Lower lobe of right lung (tissue), 2 donors: Measurements from ENCODE around the gene DLGAP1. TPM values are rescaled to one million over a fixed set of nuclear protein-coding genes. Genes with fewer than 3 reads are reported as not detected.
A peak's percentile ranks its signal among the peaks of the same experiment; 100 is the strongest.

Experiments used
- ATAC-seq, 2 donors: fragments of 200-7000 bp; cut with Tn5 transposase; one replicate each; pipeline ENCODE4 v1.9.1; 2020 to 2022; ENCODE audit warnings: mild to moderate bottlenecking in 2 of 2, moderate library complexity in 2 of 2
- DNase-seq: peaks from one replicate; pipeline ENCODE4 v3.0.0-alpha.2; 2020
- H3K27ac ChIP-seq: fragments of 200-600 bp; one replicate; pipeline ENCODE4 v1.8.0; 2022
- H3K27me3 ChIP-seq: fragments of 200-600 bp; one replicate; pipeline ENCODE4 v1.8.0; 2022; ENCODE audit warnings: low read depth
- H3K36me3 ChIP-seq: fragments of 200-600 bp; one replicate; pipeline ENCODE4 v1.8.0; 2022; ENCODE audit warnings: mild to moderate bottlenecking
- H3K4me1 ChIP-seq: fragments of 200-600 bp; one replicate; pipeline ENCODE4 v1.8.0; 2022
- H3K4me3 ChIP-seq: fragments of 200-600 bp; one replicate; pipeline ENCODE4 v1.8.0; 2022; ENCODE audit warnings: mild to moderate bottlenecking
- H3K9me3 ChIP-seq: fragments of 200-600 bp; one replicate; pipeline ENCODE4 v1.8.0; 2022
- CTCF ChIP-seq: fragments of 200-600 bp; IDR thresholded peaks from one replicate; pipeline ENCODE4 v1.8.0; 2022; ENCODE audit warnings: antibody characterized with exemption, mild to moderate bottlenecking
- intact Hi-C: fragments of 100-400 bp; cut with DNase I; formaldehyde crosslinking; loops from one replicate; pipeline ENCODE4 v1.11.0; 2022
- total RNA-seq: library from RNA; stranded (reverse); fragmentation: NEBNext Ultra II Directional; extraction: Animal tissue kit (Norgen Biotek cat#: 25700); gene quantifications from one replicate; pipeline ENCODE4 v1.2.1, GENCODE V29; 2021
- donor health status: DM: no; HTN: yes; CAD: no; lungs with severe emphysema.

The DLGAP1 gene
- total RNA-seq, 1 donor from 2014 or later: 3.8 TPM

DNA sequence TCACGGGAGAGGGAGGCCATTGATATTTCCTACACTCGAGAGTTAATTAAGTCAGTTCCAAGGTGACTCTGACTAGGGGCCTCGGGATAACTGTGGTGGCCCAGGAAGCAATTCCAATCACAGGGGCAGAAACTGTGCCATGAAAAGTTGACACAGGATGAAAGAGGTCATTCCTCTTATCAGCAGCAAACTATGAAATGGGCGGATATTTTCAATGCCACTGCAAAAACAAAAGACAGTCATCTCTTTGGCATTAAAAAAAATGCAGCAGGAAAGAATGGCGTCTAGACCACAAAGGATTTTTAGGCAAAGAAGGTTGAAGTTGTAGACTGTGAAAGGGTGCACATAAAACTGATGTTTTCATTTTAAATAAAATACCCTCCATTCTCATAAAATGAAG lies 955.1 kb downstream of the DLGAP1 start:
- no peak for DNase-seq
- Histone ChIP-seq H3K4me3 (no peak overlapping the region), H3K27ac (no peak overlapping the region), H3K36me3 (no peaks in the 10 kb centered on the region), H3K27me3 (peaks cover 21% of the 10 kb centered on the region), H3K9me3 (no peaks in the 10 kb centered on the region), H3K4me1 (peaks cover 13% of the 10 kb centered on the region)
- no peak for ATAC-seq
- TF ChIP-seq CTCF: no peak
- intact Hi-C loops: no loop called here

DNA sequence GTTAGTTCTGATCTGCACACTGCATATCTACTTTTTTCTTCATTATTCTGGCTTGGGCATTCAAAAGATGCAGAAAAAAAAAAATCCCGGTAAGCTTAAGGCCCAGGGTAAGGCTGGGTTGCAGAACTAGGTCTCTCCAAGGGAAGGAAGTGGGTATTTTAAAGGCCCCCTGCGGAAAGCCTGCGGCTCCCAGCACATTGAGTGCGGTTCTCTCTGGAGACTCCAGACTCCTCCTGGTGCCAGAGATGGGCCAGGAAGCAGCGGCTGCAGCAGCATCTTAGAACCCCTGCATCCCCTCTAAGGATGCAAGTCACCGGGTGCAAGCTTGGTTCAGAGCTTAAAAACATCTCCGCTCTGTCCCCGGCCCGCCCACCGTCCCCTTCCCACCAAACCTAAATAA lies 955.6 kb downstream of the DLGAP1 start:
- no peaks in the 10 kb centered on the region for H3K9me3 ChIP-seq
- peak; percentile 47 to 50 for ATAC-seq

DNA sequence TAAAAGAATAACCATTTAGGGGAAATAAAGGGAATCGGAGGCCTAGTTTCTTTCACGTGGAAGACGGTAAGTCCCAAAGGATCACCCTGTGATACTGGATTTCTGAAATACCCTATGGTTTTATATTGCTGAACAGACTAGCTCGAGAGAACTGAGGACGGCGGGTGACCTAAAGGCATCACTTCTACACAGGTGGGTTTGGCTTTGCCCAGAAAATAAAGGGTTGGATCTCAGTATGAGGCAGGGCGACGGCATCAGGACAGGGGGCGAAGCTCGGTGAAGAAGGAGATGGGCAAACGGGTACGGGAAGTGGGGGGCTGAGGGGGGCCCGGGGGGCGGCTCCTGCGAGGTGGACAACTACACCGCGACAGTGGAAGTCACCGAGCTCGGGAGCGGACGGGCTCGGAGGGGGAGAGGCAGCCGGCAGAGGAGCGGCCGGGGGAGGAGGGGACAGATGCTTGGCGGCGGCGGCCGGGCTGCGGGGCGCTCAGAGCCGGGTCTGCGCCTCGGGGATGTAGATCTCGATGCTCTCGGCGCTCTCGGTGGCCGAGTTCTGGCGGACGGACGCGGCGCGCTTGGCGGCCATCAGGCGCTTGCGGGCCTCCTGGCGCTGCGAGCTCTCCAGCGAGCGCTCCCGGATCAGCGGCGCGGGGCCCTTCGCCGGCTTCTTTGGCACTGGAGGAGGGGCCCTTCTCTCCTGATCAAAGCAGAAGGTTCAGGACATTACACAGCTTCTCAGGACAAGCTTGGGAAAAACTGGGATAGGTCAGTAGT lies 956.2 kb downstream of the DLGAP1 start:
- no peaks in the 10 kb centered on the region for H3K36me3 ChIP-seq
- peaks cover 13% of the 10 kb centered on the region for H3K4me1 ChIP-seq
- no peak for TF ChIP-seq CTCF
- H3K9me3 ChIP-seq: no peaks in the 10 kb centered on the region
- no peak overlapping the region for H3K27ac ChIP-seq
- ATAC-seq (peak; percentile 65 to 82), DNase-seq (peak; percentile 48)
- peaks cover 21% of the 10 kb centered on the region for H3K27me3 ChIP-seq
- H3K4me3 ChIP-seq: peak overlapping the region; percentile 54
- intact Hi-C loops: no loop called here

More for the DNA sequence above, 955.6 kb downstream of the DLGAP1 start:
- peaks cover 13% of the 10 kb centered on the region for H3K4me1 ChIP-seq
- DNase-seq: no peak
- intact Hi-C loops: no loop called here
- TF ChIP-seq CTCF: no peak
- no peaks in the 10 kb centered on the region for H3K36me3 ChIP-seq
- H3K27ac ChIP-seq: no peak overlapping the region
- peak overlapping the region; percentile 54 for H3K4me3 ChIP-seq
- H3K27me3 ChIP-seq: peaks cover 21% of the 10 kb centered on the region

DNA sequence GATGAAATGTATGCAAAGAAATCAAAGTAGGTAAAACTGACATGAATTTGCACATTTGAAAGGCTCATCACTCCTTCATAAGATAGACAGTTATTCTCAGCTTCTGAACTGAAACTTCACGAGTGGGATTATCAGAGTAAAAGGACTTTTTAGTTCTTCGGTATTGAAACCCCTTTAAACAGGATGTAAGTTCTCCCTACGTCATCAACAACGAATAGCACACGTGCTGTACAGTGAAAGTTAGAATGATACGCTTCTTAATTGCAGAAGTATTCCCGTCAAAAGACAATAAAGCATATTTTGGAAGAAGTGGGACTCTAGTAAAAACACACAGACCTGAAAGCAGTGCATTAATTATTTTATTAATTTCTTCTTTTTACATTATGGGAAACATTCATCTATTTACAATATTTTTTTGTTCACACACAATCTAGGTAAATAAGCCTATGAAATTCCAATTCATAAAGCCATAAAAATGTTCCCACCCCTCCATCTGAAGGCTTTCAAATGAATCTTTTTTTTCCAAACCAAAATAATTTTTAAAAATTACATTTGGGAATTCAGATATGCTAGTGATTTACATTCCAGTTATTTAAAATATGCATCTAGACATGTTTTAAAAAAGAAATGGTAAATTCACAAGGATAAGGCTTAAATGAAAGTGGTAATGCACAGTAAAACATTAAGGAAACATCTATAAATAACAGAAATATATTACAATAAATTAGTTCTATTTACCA lies 959.2 kb downstream of the DLGAP1 start:
- ATAC-seq (no peak), DNase-seq (no peak)
- no peak for TF ChIP-seq CTCF

GRCh38 chr18:3494569-3494968 lies 960.5 kb downstream of the DLGAP1 start:
- intact Hi-C loops: no loop called here
- DNase-seq: no peak

More for the DNA sequence above, 959.2 kb downstream of the DLGAP1 start:
- Histone ChIP-seq H3K36me3 (no peaks in the 10 kb centered on the region), H3K27me3 (peaks cover 14% of the 10 kb centered on the region), H3K27ac (no peak overlapping the region), H3K4me1 (peaks cover 13% of the 10 kb centered on the region), H3K9me3 (no peaks in the 10 kb centered on the region), H3K4me3 (no peak overlapping the region)
- intact Hi-C loops: no loop called here

More at GRCh38 chr18:3494569-3494968, 960.5 kb downstream of the DLGAP1 start:
- Histone ChIP-seq H3K4me1 (peaks cover 9% of the 10 kb centered on the region), H3K27ac (no peak overlapping the region), H3K36me3 (no peaks in the 10 kb centered on the region), H3K4me3 (no peak overlapping the region), H3K27me3 (peaks cover 3% of the 10 kb centered on the region), H3K9me3 (no peaks in the 10 kb centered on the region)
- ATAC-seq: no peak
- no peak for TF ChIP-seq CTCF
